ENCODE results near the gene FOXP1.

FOXP1 gene

DNA sequence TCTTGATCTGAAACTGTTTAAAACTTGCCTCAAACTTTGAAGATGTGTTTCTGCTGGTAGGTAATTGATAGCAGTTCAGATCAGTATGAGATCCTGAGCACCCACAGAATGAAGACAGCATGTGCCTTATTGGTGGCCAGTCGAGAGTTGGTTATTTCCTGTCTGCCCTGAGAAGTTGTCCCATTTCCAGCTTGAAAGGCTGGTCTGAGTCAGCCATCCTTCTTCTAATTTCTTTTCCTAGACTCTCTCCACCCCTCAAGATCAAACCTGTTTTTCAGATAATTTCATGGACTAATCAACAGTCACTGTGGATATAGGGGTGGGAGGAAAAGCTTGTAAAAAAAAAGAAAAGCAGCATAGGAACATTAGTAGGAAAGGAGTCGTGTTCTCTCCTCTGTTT is 464.4 kb downstream of the FOXP1 start:
- no peak overlapping the region for H3K4me3 ChIP-seq (ENCODE audit: low read depth, low read length)
- no peak for TF ChIP-seq CTCF (IDR thresholded peaks at IDR 0.05; ENCODE audit: low read depth, low read length, missing control alignments)
- DNase-seq (ENCODE audit: low read depth) = no peak

DNA sequence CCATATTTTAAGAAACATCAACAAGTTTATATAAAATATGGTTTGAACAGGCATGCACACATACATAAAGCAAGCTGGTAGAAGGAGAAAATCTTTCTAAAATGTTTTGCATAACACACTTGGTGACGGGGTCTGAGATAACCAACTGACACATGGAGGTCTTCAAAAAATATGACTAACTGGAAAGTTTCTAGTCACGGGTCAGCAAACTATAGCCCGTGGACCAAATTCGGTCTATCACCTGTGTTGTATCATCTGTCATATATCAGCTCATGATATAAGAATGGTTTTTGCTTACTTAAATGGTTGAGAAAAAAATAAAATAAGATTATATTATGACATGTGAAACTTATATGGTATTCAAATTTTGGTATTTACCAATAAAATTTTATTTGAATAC is 465.1 kb downstream of the FOXP1 start:
- no peak overlapping the region for H3K4me3 ChIP-seq (ENCODE audit: low read depth, low read length)
- no peak for DNase-seq (ENCODE audit: low read depth)
- TF ChIP-seq CTCF (IDR thresholded peaks at IDR 0.05; ENCODE audit: low read depth, low read length, missing control alignments) = no peak

DNA sequence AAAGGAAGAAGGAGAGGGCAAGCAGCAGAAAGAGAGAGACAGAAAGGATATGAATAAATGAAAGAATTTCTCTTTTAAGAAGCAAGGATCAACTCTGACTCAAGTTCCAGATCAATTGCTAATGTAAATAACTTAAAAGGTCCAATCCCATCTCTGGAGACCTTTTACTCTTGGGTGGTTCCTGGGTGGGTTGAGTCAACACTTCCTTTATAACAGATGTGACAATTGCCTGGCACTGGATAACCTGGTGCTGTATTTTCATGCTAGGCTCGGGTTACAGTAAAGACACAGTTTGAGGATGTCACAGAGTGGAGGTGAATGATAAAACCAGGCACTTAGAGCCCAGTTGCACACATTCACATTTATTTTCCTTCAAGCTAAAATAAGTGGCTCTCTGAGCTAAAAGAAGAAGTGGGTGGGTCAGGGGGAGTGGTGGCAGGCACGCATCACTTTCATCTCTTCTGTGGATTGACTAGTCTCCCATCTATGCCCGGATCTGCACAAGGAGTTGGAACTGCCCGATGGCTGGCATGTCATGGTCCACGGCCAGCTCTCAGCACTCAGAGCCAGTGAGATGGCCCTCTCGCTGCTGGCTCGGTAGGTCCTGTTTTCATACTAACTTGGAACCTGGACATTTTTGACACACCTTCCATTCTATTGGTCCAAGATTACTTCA is 465.8 kb downstream of the FOXP1 start:
- TF ChIP-seq CTCF (IDR thresholded peaks at IDR 0.05; ENCODE audit: low read depth, low read length, missing control alignments) = no peak
- H3K4me3 ChIP-seq (ENCODE audit: low read depth, low read length) = no peak overlapping the region
- no peak for DNase-seq (ENCODE audit: low read depth)

DNA sequence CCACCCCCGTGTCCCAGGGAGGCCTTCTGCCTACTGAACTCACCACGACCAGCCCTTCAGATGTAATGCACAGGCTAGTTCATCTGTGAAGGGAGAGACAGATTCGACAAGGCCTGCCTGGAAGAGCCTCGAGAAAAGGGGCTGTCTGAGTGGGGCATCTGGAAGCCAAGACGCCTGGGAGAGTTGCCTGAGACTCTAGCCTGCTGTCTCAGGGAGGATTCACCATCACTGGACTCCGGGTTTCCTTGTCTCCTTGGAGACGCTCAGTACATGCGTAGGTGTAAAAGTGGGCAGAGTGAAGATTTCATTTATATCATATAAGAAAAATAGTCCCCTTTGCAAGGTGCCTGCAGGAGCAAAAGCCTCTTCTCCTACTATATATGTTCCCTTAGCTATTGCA is 468.9 kb downstream of the FOXP1 start:
- no peak for DNase-seq (ENCODE audit: low read depth)
- TF ChIP-seq CTCF (IDR thresholded peaks at IDR 0.05; ENCODE audit: low read depth, low read length, missing control alignments) = no peak
- H3K4me3 ChIP-seq (ENCODE audit: low read depth, low read length) = no peak overlapping the region

GRCh38 chr3:71112576-71112975 is 471.0 kb downstream of the FOXP1 start:
- H3K4me3 ChIP-seq (ENCODE audit: low read depth, low read length) = no peak overlapping the region
- no peak for DNase-seq (ENCODE audit: low read depth)
- TF ChIP-seq CTCF (IDR thresholded peaks at IDR 0.05; ENCODE audit: low read depth, low read length, missing control alignments) = no peak

DNA sequence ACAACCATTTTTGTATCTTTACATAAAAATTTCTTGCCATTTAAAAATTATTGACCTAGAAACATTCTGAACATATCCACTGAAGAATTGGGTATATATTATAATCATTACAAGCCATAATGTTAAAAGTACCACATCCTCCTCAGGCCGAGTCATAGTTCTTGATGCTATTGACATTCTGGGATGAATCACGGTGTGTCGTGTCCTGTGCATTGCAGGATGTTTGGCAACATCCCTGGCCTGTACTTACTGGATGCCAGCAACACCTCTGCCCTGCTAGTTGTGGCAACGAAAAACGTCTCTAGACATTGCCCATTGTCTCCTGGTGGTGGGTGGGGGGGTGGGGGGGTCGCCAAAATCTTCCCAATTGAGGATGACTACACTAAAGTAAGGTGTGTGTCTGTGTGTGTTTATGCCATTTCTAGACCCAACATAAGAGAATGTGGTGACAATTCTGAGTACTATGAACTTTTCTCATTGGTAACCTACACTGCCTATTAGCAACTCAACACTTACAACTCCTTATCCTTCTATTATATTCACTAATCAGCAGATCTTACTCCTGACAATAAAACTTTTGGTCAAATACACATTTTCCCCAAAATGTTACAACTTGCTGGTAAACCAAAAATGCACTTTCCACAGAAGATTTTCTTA is 471.6 kb downstream of the FOXP1 start:
- DNase-seq (ENCODE audit: low read depth) = no peak
- no peak overlapping the region for H3K4me3 ChIP-seq (ENCODE audit: low read depth, low read length)
- no peak for TF ChIP-seq CTCF (IDR thresholded peaks at IDR 0.05; ENCODE audit: low read depth, low read length, missing control alignments)

All from GM12864 (cell line).